LNCaP clone FGC (cell line): ENCODE results near the gene FAR2.
"Not testable (repeated sequence)": the region's sequence is repeated elsewhere in the genome, so short reads cannot be mapped to it uniquely, and the experiment has no call there.

Experiments used
- DNase-seq: peaks from one replicate; pipeline ENCODE4 v3.0.0-alpha.2; 2011; ENCODE audit warnings: low read depth
- H3K4me3 ChIP-seq: 2 replicates; pipeline ENCODE4 v1.5.1; 2011; ENCODE audit warnings: mild to moderate bottlenecking, low read depth, low read length, control low read depth
- CTCF ChIP-seq: IDR thresholded peaks from 2 replicates; pipeline ENCODE4 v1.5.1; 2012; ENCODE audit warnings: mild to moderate bottlenecking; ENCODE audit not compliant: control insufficient read depth, insufficient read depth; ENCODE audit errors: extremely low read depth

Gene FAR2

DNA sequence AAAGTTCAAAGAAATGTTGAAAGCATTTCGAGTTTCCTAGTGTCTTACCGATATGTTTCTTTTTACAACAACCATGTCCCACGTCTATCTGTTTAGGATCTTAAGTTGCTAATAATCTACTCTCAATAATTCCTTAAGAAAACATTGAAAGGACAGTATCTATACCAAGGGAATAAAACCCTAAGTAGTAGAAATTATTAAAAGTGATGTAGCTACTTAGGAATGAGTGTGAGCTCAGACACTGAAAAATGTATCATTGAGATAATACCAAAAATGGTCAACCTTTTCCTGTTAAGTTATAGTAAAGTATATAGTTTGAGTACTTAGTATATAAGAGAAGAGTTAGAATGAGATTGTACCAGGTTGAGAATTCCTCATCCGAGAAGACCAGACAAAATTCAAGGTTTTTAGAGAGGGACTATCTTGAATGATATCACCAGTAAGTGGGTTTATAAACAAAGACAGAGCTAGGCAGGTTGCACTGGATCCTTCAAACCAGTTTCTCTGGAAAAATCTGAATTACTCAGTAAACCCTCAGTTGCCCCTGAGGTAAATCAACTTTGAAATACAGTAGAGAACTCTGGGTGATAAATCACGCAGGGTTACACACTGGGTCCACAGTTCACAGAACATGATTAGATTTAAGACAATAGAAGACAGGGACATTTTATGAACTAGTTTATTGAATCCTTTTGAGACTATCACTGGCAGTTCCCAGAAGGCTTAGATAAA, 135.1 kb downstream of the FAR2 start:
- no peak for DNase-seq
- no peak overlapping the region for H3K4me3 ChIP-seq
- TF ChIP-seq CTCF = no peak

DNA sequence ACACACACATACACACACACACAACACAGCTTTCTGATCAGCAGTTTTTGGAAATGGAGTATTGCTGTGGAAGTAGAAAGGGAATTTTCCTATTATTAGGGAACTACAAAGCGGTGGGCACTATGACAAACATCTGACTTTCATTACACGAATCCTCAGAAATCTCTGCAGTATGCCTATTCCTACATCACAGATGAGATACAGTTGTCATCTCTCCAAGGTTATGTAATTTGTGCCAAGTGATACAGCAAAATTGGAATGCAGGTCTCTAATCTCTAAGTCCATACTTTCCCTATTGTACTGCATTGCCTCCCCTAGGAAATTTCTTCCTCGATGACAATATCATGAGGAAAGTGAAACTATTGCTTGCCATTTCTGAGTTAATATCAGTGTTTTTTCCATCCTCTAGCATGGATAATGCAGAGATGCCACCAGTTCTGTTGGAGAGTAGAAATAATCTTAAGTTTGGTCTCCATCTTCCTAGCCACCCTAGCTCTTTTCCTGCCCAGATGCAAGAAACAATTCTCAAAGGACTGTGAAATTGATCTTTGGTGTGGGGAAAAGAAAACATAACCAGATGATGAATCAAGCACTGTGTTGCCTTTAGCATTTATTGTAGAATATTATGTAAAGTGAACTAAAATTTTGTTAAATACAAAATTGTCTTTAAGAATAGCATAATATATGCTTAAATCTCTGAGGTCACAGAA, 137.2 kb downstream of the FAR2 start:
- H3K4me3 ChIP-seq = no peak overlapping the region
- DNase-seq = no peak
- no peak for TF ChIP-seq CTCF

DNA sequence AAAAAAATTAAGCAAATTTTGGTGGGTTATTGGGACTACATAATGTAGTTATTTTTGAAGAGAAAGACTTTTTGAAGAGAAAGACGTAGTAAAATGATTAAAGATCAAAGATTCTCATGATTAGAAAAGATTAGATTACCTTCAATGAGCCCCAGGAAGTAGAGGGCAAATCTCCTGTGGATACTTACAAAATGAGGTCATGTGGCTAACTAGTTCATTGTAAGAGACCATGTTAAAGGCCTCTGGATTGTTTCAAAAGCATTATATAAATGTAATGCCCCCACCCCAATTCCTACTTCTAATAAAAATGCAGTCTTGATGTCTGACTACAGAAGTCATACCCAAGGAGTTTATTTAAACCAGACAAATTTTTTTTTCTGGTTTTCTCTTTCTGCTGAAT, 138.5 kb downstream of the FAR2 start:
- no peak for DNase-seq
- TF ChIP-seq CTCF = no peak

GRCh38 chr12:29288031-29288430, 139.0 kb downstream of the FAR2 start:
- no peak for TF ChIP-seq CTCF
- H3K4me3 ChIP-seq = no peak overlapping the region
- DNase-seq = no peak

More for the DNA sequence above, 138.5 kb downstream of the FAR2 start:
- H3K4me3 ChIP-seq = no peak overlapping the region

- not testable (repeated sequence) for H3K4me3 ChIP-seq
These were observed 141.4 kb downstream of the FAR2 start for GRCh38 chr12:29290475-29290874.

GRCh38 chr12:29291226-29291625, 142.1 kb downstream of the FAR2 start:
- TF ChIP-seq CTCF = no peak
- H3K4me3 ChIP-seq = no peak overlapping the region
- no peak for DNase-seq

More at GRCh38 chr12:29290475-29290874, 141.4 kb downstream of the FAR2 start:
- DNase-seq = not testable (repeated sequence)

- no peak for DNase-seq
- no peak overlapping the region for H3K4me3 ChIP-seq
- TF ChIP-seq CTCF = no peak
These were observed 150.6 kb downstream of the FAR2 start for GRCh38 chr12:29299633-29300032.
